Measurements from ENCODE around the gene P2RX3. TPM values are rescaled to one million over a fixed set of nuclear protein-coding genes. Genes with fewer than 3 reads are reported as not detected.

Gene P2RX3
- total and polyA plus RNA-seq, 10 donors: not detected

DNA sequence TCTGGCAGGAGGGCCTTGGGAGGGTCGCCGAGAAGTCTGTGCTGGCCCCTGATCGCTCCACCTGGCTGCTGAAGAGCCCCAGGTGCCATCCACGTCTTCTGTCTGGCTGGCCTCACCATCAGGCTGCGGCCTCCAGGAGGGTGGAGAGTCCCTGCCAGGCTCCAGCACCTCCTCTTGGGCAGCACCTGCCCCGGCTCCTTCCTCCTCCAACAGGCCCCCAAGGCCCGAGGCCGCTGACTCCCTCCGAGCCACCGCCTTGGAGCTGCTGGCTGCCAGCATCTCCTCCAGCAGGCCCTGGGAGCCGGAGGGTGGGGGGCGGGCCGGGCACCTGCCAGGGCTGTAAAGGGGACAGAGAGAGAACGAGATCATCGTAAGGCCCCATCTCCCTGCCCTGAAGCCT, 35.7 kb upstream of the P2RX3 start:
- no peak overlapping the region for H3K4me3 ChIP-seq
- intact Hi-C loops (cut with DNase I; ENCODE audit: low total_unique reads): no loop called here
- H3K36me3 ChIP-seq: peaks cover 6 to 65% (median 46%) of the 10 kb centered on the region in 6 donors
- H3K27ac ChIP-seq: no peak overlapping the region
- no peak for DNase-seq
- H3K27me3 ChIP-seq (replicated peaks in 1 of 7): no peaks in the 10 kb centered on the region
- H3K9me3 ChIP-seq: peaks cover 2 to 30% (median 23%) of the 10 kb centered on the region in 8 donors
- H3K4me1 ChIP-seq: peaks cover 0 to 46% (median 26%) of the 10 kb centered on the region in 6 donors
- WGBS, 5 donors: 91 to 100% (median 95%) methylated on average over 8 to 15 of the region's 15 CpGs
- no peak for TF ChIP-seq POLR2AphosphoS5 (IDR thresholded peaks at IDR 0.05)
- TF ChIP-seq CTCF (IDR thresholded peaks at IDR 0.05 in 8 of 11, conservative IDR thresholded peaks at IDR 0.05 in 3 of 11): no peak

- no peak for DNase-seq
- Histone ChIP-seq H3K27me3 (replicated peaks in 1 of 7) (no peaks in the 10 kb centered on the region), H3K4me1 (peaks cover 0 to 53% (median 30%) of the 10 kb centered on the region in 6 donors), H3K36me3 (peaks cover 6 to 63% (median 44%) of the 10 kb centered on the region in 6 donors), H3K27ac (peak overlapping the region in 4 of 8 donors; percentile 11 to 55 (median 14)), H3K4me3 (no peak overlapping the region), H3K9me3 (peaks cover 2 to 20% (median 18%) of the 10 kb centered on the region in 8 donors)
- intact Hi-C loops (cut with DNase I; ENCODE audit: low total_unique reads): no loop called here
- 72 to 81% (median 79%) methylated on average over 17 of the region's 17 CpGs for WGBS, 5 donors
- TF ChIP-seq CTCF (IDR thresholded peaks at IDR 0.05 in 8 of 11, conservative IDR thresholded peaks at IDR 0.05 in 3 of 11) (peak in 3 of 11 experiments; percentile 17 to 45 (median 20)), POLR2AphosphoS5 (IDR thresholded peaks at IDR 0.05) (peak; percentile 35 to 58 (median 36)), POLR2A (IDR thresholded peaks at IDR 0.05) (no peak)
These were observed 34.7 kb upstream of the P2RX3 start for GRCh38 chr11:57303280-57303989.

DNA sequence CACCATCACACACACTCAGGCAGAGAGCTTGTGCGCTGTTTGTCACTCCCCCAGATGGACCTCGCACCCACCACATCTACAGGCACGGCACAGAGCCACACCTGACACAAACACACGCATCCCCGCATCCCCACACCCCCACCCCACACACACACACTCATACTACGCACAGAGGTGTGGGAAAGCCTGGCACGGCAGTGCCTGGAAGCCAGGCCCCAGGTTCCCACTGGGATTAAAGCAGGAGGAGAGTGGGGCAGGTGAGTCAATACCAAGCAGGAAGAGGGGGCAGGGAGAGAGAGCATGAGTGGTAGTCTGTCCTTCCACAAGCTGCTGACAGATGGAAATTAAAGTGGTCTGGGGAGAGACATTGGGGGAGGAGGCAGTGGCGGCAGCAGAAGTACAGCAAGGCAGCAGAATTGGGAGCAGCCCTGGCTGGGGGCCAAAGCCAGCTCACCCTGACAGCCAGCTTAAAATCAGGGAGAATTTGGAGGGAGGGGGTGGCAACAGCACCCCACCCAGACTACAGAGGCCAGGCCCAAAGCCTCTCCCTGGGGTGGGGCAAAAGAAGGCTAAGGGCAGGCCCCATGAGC, 34.1 kb upstream of the P2RX3 start:
- Histone ChIP-seq H3K4me3 (peak overlapping the region in 1 of 8 donors; percentile 13), H3K27me3 (replicated peaks in 1 of 7) (no peaks in the 10 kb centered on the region), H3K4me1 (peaks cover 0 to 58% (median 30%) of the 10 kb centered on the region in 6 donors), H3K36me3 (peaks cover 5 to 63% (median 37%) of the 10 kb centered on the region in 6 donors), H3K9me3 (peaks cover 2 to 14% (median 12%) of the 10 kb centered on the region in 8 donors), H3K27ac (peak overlapping the region in 4 of 8 donors; percentile 11 to 55 (median 14))
- WGBS, 5 donors: 80 to 89% (median 84%) methylated on average over 8 of the region's 8 CpGs
- DNase-seq: no peak
- intact Hi-C loops (cut with DNase I; ENCODE audit: low total_unique reads): no loop called here
- no peak for TF ChIP-seq POLR2A (IDR thresholded peaks at IDR 0.05)
- no peak for TF ChIP-seq POLR2AphosphoS5 (IDR thresholded peaks at IDR 0.05)
- no peak for TF ChIP-seq CTCF (IDR thresholded peaks at IDR 0.05 in 8 of 11, conservative IDR thresholded peaks at IDR 0.05 in 3 of 11)

DNA sequence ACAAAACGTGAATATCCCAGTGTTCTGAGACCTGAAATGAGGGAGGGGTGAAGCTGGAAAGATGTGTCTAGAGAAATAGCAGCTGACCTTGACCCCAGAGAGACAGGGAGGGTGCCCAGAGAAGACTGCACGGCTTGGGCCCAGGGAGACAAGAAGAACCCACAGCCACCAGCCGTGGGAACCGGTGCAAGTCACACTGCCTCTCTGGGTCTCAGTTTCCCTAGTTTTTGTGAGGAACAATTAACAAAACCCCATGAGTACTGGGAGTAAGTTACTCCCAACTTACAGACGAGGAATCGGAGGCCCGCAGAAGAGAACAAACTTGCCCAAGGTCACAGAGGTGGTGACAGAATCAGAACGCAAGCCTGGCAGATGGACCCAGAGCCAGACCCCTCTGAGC, 32.6 kb upstream of the P2RX3 start:
- peaks cover 0 to 61% (median 24%) of the 10 kb centered on the region in 6 donors for H3K36me3 ChIP-seq
- H3K4me1 ChIP-seq: peaks cover 3 to 73% (median 38%) of the 10 kb centered on the region in 6 donors
- intact Hi-C loops (cut with DNase I; ENCODE audit: low total_unique reads): no loop called here
- no peaks in the 10 kb centered on the region for H3K9me3 ChIP-seq
- peak overlapping the region in 1 of 8 donors; percentile 42 for H3K27ac ChIP-seq
- TF ChIP-seq POLR2AphosphoS5 (IDR thresholded peaks at IDR 0.05) (no peak), CTCF (IDR thresholded peaks at IDR 0.05 in 8 of 11, conservative IDR thresholded peaks at IDR 0.05 in 3 of 11) (no peak), POLR2A (IDR thresholded peaks at IDR 0.05) (no peak)
- WGBS, 5 donors: 83 to 92% (median 85%) methylated on average over 8 of the region's 8 CpGs
- no peaks in the 10 kb centered on the region for H3K27me3 ChIP-seq (replicated peaks in 1 of 7)
- no peak overlapping the region for H3K4me3 ChIP-seq
- no peak for DNase-seq

Measured in spleen (tissue), 11 donors.